Neuronal stem cell (in vitro differentiated cells): ENCODE results near the gene PVALB.

ENCODE experiments used
- DNase-seq: peaks from one replicate; pipeline ENCODE4 v3.0.0-alpha.2; 2013; ENCODE audit warnings: low spot score
- H2AFZ ChIP-seq: one replicate; pipeline ENCODE4 v1.6.1; 2013; ENCODE audit warnings: mild to moderate bottlenecking, low read length, inconsistent platforms
- H2AK5ac ChIP-seq: 2 replicates; pipeline ENCODE4 v1.6.1; 2013; ENCODE audit warnings: low read depth, mild to moderate bottlenecking, inconsistent platforms, low read length, moderate library complexity, mixed read lengths
- H2BK120ac ChIP-seq: 2 replicates; pipeline ENCODE4 v1.6.1; 2013; ENCODE audit warnings: low read depth, mild to moderate bottlenecking, inconsistent platforms, low read length, moderate library complexity, mixed read lengths
- H2BK12ac ChIP-seq: one replicate; pipeline ENCODE4 v1.6.1; 2013; ENCODE audit warnings: low read length, inconsistent platforms
- H2BK15ac ChIP-seq: 2 replicates; pipeline ENCODE4 v1.6.1; 2013; ENCODE audit warnings: mild to moderate bottlenecking, low read length, inconsistent platforms, mixed read lengths
- H2BK5ac ChIP-seq: one replicate; pipeline ENCODE4 v1.6.1; 2013; ENCODE audit warnings: inconsistent platforms, mild to moderate bottlenecking, low read length, moderate library complexity
- H3K14ac ChIP-seq: one replicate; pipeline ENCODE4 v1.6.1; 2013; ENCODE audit warnings: low read length, inconsistent platforms
- H3K18ac ChIP-seq: 2 replicates; pipeline ENCODE4 v1.6.1; 2013; ENCODE audit warnings: low read length, inconsistent platforms
- H3K23ac ChIP-seq: 2 replicates; pipeline ENCODE4 v1.6.1; 2013; ENCODE audit warnings: low read depth, mild to moderate bottlenecking, mixed read lengths, low read length, inconsistent platforms; ENCODE audit not compliant: poor library complexity
- H3K27ac ChIP-seq: replicated peaks from 3 replicates; pipeline ENCODE4 v1.5.1; 2013; ENCODE audit warnings: low read length, inconsistent platforms
- H3K27me3 ChIP-seq, 3 experiments: 2 replicates each; pipeline ENCODE4 v1.6.1; 2013; ENCODE audit warnings: low read length in 3 of 3, mild to moderate bottlenecking in 2 of 3, inconsistent platforms in 1 of 3, low read depth in 1 of 3, mixed read lengths in 1 of 3, moderate library complexity in 1 of 3; ENCODE audit not compliant: control insufficient read depth in 3 of 3, insufficient read depth in 3 of 3
- H3K36me3 ChIP-seq, 2 donors: replicated peaks in 1 of 2; 2 replicates each; pipeline ENCODE4 v1.6.1; 2013; ENCODE audit warnings: low read length in 2 of 2; ENCODE audit not compliant: control insufficient read depth in 2 of 2, insufficient read depth in 2 of 2
- H3K4ac ChIP-seq: 2 replicates; pipeline ENCODE4 v1.6.1; 2013; ENCODE audit warnings: inconsistent platforms, mild to moderate bottlenecking, low read length, moderate library complexity
- H3K4me1 ChIP-seq, 2 donors: 1 replicate in 1 of 2; 2 replicates in 1 of 2; pipeline ENCODE4 v1.6.1; 2013; ENCODE audit warnings: low read length in 2 of 2, low read depth in 1 of 2; ENCODE audit not compliant: control insufficient read depth in 2 of 2, insufficient read depth in 1 of 2
- H3K4me2 ChIP-seq: one replicate; pipeline ENCODE4 v1.6.1; 2013; ENCODE audit warnings: mild to moderate bottlenecking, low read length, inconsistent platforms; ENCODE audit not compliant: insufficient read depth, poor library complexity, severe bottlenecking
- H3K4me3 ChIP-seq, 2 donors: 2 replicates each; pipeline ENCODE4 v1.5.1; 2013; ENCODE audit warnings: low read length in 2 of 2, mild to moderate bottlenecking in 2 of 2, inconsistent platforms in 1 of 2, moderate library complexity in 1 of 2
- H3K79me1 ChIP-seq: one replicate; pipeline ENCODE4 v1.6.1; 2013; ENCODE audit warnings: low read depth, mild to moderate bottlenecking, inconsistent platforms, low read length, moderate library complexity
- H3K9ac ChIP-seq: one replicate; pipeline ENCODE4 v1.6.1; 2013; ENCODE audit warnings: mild to moderate bottlenecking, low read depth, low read length, inconsistent platforms; ENCODE audit not compliant: poor library complexity
- H3K9me3 ChIP-seq, 2 donors: replicated peaks in 1 of 2; 2 replicates each; pipeline versions ENCODE3 to v1.6.1; 2013; ENCODE audit warnings: low read length in 2 of 2, mild to moderate bottlenecking in 2 of 2, inconsistent platforms in 1 of 2, low read depth in 1 of 2, mixed read lengths in 1 of 2, moderate library complexity in 1 of 2; ENCODE audit not compliant: control insufficient read depth in 2 of 2, insufficient read depth in 1 of 2
- H4K8ac ChIP-seq: one replicate; pipeline ENCODE4 v1.6.1; 2013; ENCODE audit warnings: low read depth, mild to moderate bottlenecking, inconsistent platforms, low read length, moderate library complexity
- H4K91ac ChIP-seq: one replicate; pipeline ENCODE4 v1.6.1; 2013; ENCODE audit warnings: low read length, low read depth, mild to moderate bottlenecking, inconsistent platforms; ENCODE audit not compliant: poor library complexity
- WGBS, 2 donors: extraction: QIAGEN DNeasy Blood & Tissue Kit; methylation state at CpG; one replicate each; pipeline ENCODE4 v1.1.7; 2013; ENCODE audit warnings: missing lambda C conversion rate in 2 of 2, mixed read lengths in 1 of 2; ENCODE audit not compliant: insufficient read length in 2 of 2, insufficient replicate concordance in 1 of 2; ENCODE audit errors: extremely low coverage in 2 of 2; 5-methylcytosine and 5-hydroxymethylcytosine counted together

Gene PVALB

DNA sequence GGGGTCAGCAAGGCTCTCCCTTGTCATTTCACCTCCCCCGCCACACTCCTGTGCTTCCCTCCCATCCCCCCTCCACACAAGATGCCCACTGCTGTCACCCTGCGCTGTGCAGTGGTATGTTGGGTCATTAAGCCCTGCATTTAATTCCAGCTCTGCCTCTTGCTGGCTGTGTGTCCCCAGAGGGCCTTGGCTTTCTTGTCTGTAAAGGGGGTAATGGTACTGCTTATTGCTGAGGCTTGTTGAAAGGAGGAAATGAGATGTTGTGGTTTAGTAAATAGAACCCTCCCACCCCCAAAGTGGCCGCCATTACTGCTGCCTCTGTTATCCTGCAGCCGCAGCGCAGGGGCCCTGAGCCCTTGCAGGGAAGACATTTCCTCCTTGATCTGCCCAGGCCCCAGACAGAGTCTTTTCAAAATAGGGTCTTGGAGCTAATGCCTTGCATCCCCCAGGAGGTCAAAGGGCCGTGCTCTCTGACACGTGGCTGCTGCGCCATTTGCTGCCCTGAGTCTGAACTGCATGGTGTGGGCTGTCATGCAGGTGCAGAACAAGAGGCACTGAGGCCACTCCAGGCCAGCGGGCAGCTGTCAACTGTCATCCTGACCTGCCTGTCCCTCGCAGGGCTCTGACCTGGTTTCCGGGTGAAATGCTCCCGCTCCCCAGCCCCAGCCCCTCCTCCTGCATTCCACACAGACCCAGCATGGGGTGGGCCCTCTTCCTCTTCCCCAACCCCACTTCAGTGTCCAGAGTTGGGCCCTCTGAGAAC is 18.7 kb downstream of the PVALB start:
- peak; percentile 89 for DNase-seq

GRCh38 chr22:36797374-36797773 is 19.5 kb downstream of the PVALB start:
- Histone ChIP-seq H3K4ac (no peak overlapping the region), H3K27ac (no peak overlapping the region), H3K36me3 (no peaks in the 10 kb centered on the region), H2AFZ (peak overlapping the region; percentile 55), H3K4me1 (peaks cover 24 to 45% of the 10 kb centered on the region in 2 donors), H3K18ac (no peak overlapping the region), H2BK120ac (no peak overlapping the region), H3K9ac (no peak overlapping the region), H2BK15ac (no peak overlapping the region), H3K23ac (no peak overlapping the region), H2BK5ac (no peak overlapping the region), H3K79me1 (no peaks in the 10 kb centered on the region), H3K9me3 (no peaks in the 10 kb centered on the region), H3K4me3 (peak overlapping the region in 1 of 2 donors; percentile 13), H2BK12ac (no peak overlapping the region), H4K8ac (no peak overlapping the region), H2AK5ac (no peak overlapping the region), H3K27me3 (peaks cover 0 to 8% (median 0%) of the 10 kb centered on the region in 3 experiments), H3K14ac (no peak overlapping the region), H4K91ac (no peak overlapping the region), H3K4me2 (no peak overlapping the region)
- no CpG with 5 or more reads among the region's 9 CpGs for WGBS, 2 donors
- no peak for DNase-seq

More for the DNA sequence above, 18.7 kb downstream of the PVALB start:
- Histone ChIP-seq H3K79me1 (no peaks in the 10 kb centered on the region), H2BK12ac (no peak overlapping the region), H3K36me3 (no peaks in the 10 kb centered on the region), H2BK120ac (no peak overlapping the region), H2AFZ (peak overlapping the region; percentile 19), H2AK5ac (no peak overlapping the region), H2BK15ac (no peak overlapping the region), H3K27me3 (peaks cover 0 to 8% (median 0%) of the 10 kb centered on the region in 3 experiments), H3K4me3 (peak overlapping the region; percentile 13 to 38), H2BK5ac (peak overlapping the region; percentile 10), H3K9me3 (no peaks in the 10 kb centered on the region), H4K91ac (no peak overlapping the region), H3K14ac (no peak overlapping the region), H3K23ac (no peak overlapping the region), H3K4me2 (peak overlapping the region; percentile 19), H3K18ac (peak overlapping the region; percentile 86), H4K8ac (no peak overlapping the region), H3K27ac (no peak overlapping the region), H3K4ac (no peak overlapping the region), H3K4me1 (peaks cover 24 to 45% of the 10 kb centered on the region in 2 donors), H3K9ac (no peak overlapping the region)
- WGBS, 2 donors: no CpG with 5 or more reads among the region's 12 CpGs

DNA sequence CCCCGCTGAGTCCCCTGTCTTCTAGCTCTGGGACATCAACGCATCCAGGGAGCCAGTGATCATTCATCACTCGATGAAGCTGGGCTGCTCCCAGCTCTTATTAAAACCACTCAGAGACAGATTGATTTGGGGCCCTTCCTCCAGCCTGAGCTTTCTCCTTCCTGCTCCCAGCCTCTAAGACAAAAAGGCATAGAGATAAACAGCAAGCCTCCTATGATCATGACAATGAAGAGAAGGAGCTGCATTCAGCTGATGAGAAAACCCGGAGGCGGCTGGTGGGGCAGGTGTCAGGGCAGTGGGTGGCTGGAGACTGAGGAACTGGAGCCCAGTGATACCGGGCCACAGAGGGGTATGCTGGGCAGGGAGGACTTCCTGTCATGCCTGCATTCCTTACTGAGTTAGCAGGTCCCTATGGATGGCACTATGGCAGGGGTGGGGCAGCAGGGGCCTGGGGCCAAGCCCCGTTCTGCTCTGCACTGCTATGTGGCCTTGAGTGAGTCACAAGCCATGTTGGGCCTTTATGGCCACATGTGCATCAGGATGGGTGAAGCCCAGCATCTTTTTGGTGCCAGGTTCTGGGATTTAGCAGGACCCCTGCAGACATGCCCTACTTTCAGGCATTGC is 20.2 kb downstream of the PVALB start:
- peak overlapping the region; percentile 55 for H2AFZ ChIP-seq
- H2BK120ac ChIP-seq: no peak overlapping the region
- H3K9me3 ChIP-seq: no peaks in the 10 kb centered on the region
- H3K36me3 ChIP-seq: no peaks in the 10 kb centered on the region
- H3K4ac ChIP-seq: no peak overlapping the region
- no peak overlapping the region for H4K91ac ChIP-seq
- no peak overlapping the region for H3K23ac ChIP-seq
- H2BK5ac ChIP-seq: no peak overlapping the region
- peaks cover 0 to 8% (median 0%) of the 10 kb centered on the region in 3 experiments for H3K27me3 ChIP-seq
- H4K8ac ChIP-seq: no peak overlapping the region
- H2BK12ac ChIP-seq: no peak overlapping the region
- H3K14ac ChIP-seq: no peak overlapping the region
- H3K4me3 ChIP-seq: peak overlapping the region in 1 of 2 donors; percentile 3
- DNase-seq: no peak
- H3K27ac ChIP-seq: no peak overlapping the region
- no peak overlapping the region for H3K4me2 ChIP-seq
- no peak overlapping the region for H2AK5ac ChIP-seq
- no CpG with 5 or more reads among the region's 7 CpGs for WGBS, 2 donors
- no peak overlapping the region for H3K18ac ChIP-seq
- no peak overlapping the region for H3K9ac ChIP-seq
- H3K79me1 ChIP-seq: no peaks in the 10 kb centered on the region
- H3K4me1 ChIP-seq: peaks cover 24 to 45% of the 10 kb centered on the region in 2 donors
- H2BK15ac ChIP-seq: no peak overlapping the region

- Histone ChIP-seq H3K27me3 (peaks cover 0 to 7% (median 0%) of the 10 kb centered on the region in 3 experiments), H2BK15ac (no peak overlapping the region), H3K79me1 (no peaks in the 10 kb centered on the region), H3K9ac (no peak overlapping the region), H4K91ac (no peak overlapping the region), H3K14ac (no peak overlapping the region), H3K4me3 (no peak overlapping the region), H4K8ac (no peak overlapping the region), H2BK120ac (no peak overlapping the region), H3K18ac (peak overlapping the region; percentile 25), H3K27ac (no peak overlapping the region), H3K36me3 (no peaks in the 10 kb centered on the region), H3K4me1 (peaks cover 24 to 45% of the 10 kb centered on the region in 2 donors), H3K4me2 (no peak overlapping the region), H3K23ac (no peak overlapping the region), H2BK5ac (no peak overlapping the region), H2BK12ac (no peak overlapping the region), H2AFZ (no peak overlapping the region), H3K4ac (no peak overlapping the region), H2AK5ac (no peak overlapping the region), H3K9me3 (no peaks in the 10 kb centered on the region)
- no peak for DNase-seq
- WGBS, 2 donors: no CpG with 5 or more reads among the region's 7 CpGs
Observed at GRCh38 chr22:36795633-36796032, 21.2 kb downstream of the PVALB start.
